Panc1 (cell line): ENCODE results near the gene GNAZ. TPM values are rescaled to one million over a fixed set of nuclear protein-coding genes. Genes with fewer than 3 reads are reported as not detected.

Source experiments
- ATAC-seq: fragments of 200-7000 bp; cut with Tn5 transposase; 2 replicates; pipeline ENCODE4 v1.9.1; 2020; ENCODE audit warnings: mild to moderate bottlenecking, moderate library complexity
- BruUV-seq: library from RNA; stranded (reverse); fragments of 400-500 nt; replicated peaks from 2 replicates; lab custom pipeline; 2021; lab: Mats Ljungman, UMichigan
- CTCF ChIA-PET: fragments of 300-600 bp; sonication (Branson Sonifier 250); formaldehyde crosslinking; loops from one replicate; lab custom pipeline; 2022; ENCODE audit warnings: antibody characterized with exemption; lab: Charles Lee
- POLR2A ChIA-PET: fragments of 300-600 bp; sonication (Branson Sonifier 250); formaldehyde crosslinking; loops from one replicate; lab custom pipeline; 2022; ENCODE audit warnings: antibody characterized with exemption; lab: Charles Lee
- DNase-seq: peaks from one replicate; pipeline ENCODE4 v3.0.0-alpha.2; 2010; ENCODE audit warnings: low read depth, low spot score
- H3K27ac ChIP-seq: 2 replicates; pipeline ENCODE4 v1.5.1; 2011; ENCODE audit warnings: mild to moderate bottlenecking, low read length, inconsistent platforms
- H3K27me3 ChIP-seq: fragments of 200-500 bp; sonication (Bioruptor generic); 2 replicates; pipeline ENCODE4 v1.6.0; 2014; ENCODE audit warnings: low read length, inconsistent platforms; ENCODE audit not compliant: control insufficient read depth, insufficient read depth
- H3K36me3 ChIP-seq: fragments of 200-500 bp; sonication (Bioruptor generic); 2 replicates; pipeline ENCODE4 v1.5.1; 2014; ENCODE audit warnings: inconsistent platforms, mild to moderate bottlenecking, low read length, moderate library complexity; ENCODE audit not compliant: control insufficient read depth, insufficient read depth
- H3K4me1 ChIP-seq: 2 replicates; pipeline ENCODE4 v1.5.1; 2011; ENCODE audit warnings: inconsistent platforms, mild to moderate bottlenecking, low read length, moderate library complexity; ENCODE audit not compliant: control insufficient read depth, insufficient read depth
- H3K4me3 ChIP-seq, 2 experiments: 2 replicates each; pipeline ENCODE4 v1.5.1; 2011 to 2012; ENCODE audit warnings: low read depth in 2 of 2, low read length in 2 of 2, mild to moderate bottlenecking in 2 of 2, inconsistent platforms in 1 of 2, moderate library complexity in 1 of 2
- H3K9me3 ChIP-seq: fragments of 200-500 bp; sonication (Bioruptor generic); 2 replicates; pipeline ENCODE4 v1.5.1; 2014; ENCODE audit warnings: low read depth, mild to moderate bottlenecking, inconsistent platforms, low read length, moderate library complexity; ENCODE audit not compliant: control insufficient read depth, insufficient read depth
- POLR2AphosphoS5 ChIP-seq: IDR thresholded peaks from 2 replicates; pipeline ENCODE4 v1.6.1; 2012; ENCODE audit warnings: mild to moderate bottlenecking, low read depth, low read length, moderate library complexity
- SIN3A ChIP-seq: IDR thresholded peaks from 2 replicates; pipeline ENCODE4 v1.6.1; 2012; ENCODE audit warnings: low read depth, mild to moderate bottlenecking, low read length, moderate library complexity, borderline replicate concordance; ENCODE audit not compliant: insufficient read depth
- TCF7L2 ChIP-seq: IDR thresholded peaks from 2 replicates; pipeline ENCODE4 v1.6.1; 2011; ENCODE audit warnings: mild to moderate bottlenecking, low read depth, low read length, inconsistent platforms
- in situ Hi-C: cut with HindIII; loops from 2 replicates; pipeline ENCODE4 v1.10.0; 2016; ENCODE audit warnings: low sequenced_read_pairs, low pct_unique_long_range_greater_than_20kb
- intact Hi-C: fragments of 100-400 bp; cut with micrococcal nuclease; formaldehyde crosslinking; loops from one replicate; pipeline ENCODE4 v1.10.0; 2022; ENCODE audit not compliant: unreplicated experiment
- total RNA-seq: library from RNA; stranded (reverse); gene quantifications from one replicate; pipeline ENCODE4 v1.2.1, GENCODE V29; 2021; ENCODE audit not compliant: unreplicated experiment
- TF ChIP-seq, protein P1 (sequence below), 2 experiments: IDR thresholded peaks; 2 replicates each; pipeline ENCODE4 v1.6.1; 2011 to 2012; ENCODE audit warnings: low read depth in 2 of 2, control low read depth in 1 of 2, low read length in 1 of 2, mild to moderate bottlenecking in 1 of 2, moderate library complexity in 1 of 2; ENCODE audit not compliant: insufficient read depth in 1 of 2
- TF ChIP-seq, protein P2 (sequence below): fragments of 450-650 bp; IDR thresholded peaks from 2 replicates; pipeline ENCODE4 v1.5.1; 2017; ENCODE audit warnings: mild to moderate bottlenecking

Gene GNAZ
- total RNA-seq, 1 experiment from 2014 or later: 11.9 TPM

DNA sequence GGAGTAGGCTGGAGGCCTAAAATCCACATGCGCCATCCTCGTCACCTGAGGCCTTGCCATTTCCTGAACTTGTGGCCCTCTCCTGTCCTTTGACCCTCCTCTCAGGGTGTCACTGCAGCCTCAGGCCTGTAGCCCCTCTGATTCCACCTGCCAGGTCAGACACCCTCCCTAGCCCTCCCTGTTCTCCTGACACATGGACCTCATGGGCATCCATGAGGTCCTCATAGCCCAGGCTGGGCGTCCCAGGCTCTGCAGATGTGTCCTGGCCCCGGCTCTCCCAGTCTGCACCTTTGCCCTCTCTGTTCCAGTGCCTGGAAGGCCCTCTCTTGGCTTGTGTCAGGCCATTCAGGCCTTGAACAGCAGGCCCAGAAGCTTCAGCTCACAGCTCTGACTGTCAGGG is 90.7 kb downstream of the GNAZ start:
- H3K4me3 ChIP-seq: no peak overlapping the region
- TF ChIP-seq TCF7L2 (no peak), SIN3A (no peak), POLR2AphosphoS5 (no peak)
- TF ChIP-seq, protein P1, sequence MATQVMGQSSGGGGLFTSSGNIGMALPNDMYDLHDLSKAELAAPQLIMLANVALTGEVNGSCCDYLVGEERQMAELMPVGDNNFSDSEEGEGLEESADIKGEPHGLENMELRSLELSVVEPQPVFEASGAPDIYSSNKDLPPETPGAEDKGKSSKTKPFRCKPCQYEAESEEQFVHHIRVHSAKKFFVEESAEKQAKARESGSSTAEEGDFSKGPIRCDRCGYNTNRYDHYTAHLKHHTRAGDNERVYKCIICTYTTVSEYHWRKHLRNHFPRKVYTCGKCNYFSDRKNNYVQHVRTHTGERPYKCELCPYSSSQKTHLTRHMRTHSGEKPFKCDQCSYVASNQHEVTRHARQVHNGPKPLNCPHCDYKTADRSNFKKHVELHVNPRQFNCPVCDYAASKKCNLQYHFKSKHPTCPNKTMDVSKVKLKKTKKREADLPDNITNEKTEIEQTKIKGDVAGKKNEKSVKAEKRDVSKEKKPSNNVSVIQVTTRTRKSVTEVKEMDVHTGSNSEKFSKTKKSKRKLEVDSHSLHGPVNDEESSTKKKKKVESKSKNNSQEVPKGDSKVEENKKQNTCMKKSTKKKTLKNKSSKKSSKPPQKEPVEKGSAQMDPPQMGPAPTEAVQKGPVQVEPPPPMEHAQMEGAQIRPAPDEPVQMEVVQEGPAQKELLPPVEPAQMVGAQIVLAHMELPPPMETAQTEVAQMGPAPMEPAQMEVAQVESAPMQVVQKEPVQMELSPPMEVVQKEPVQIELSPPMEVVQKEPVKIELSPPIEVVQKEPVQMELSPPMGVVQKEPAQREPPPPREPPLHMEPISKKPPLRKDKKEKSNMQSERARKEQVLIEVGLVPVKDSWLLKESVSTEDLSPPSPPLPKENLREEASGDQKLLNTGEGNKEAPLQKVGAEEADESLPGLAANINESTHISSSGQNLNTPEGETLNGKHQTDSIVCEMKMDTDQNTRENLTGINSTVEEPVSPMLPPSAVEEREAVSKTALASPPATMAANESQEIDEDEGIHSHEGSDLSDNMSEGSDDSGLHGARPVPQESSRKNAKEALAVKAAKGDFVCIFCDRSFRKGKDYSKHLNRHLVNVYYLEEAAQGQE (IDR thresholded peaks at IDR 0.05; ENCODE audit: insufficient read depth in 1 of 2, low read depth in 2 of 2, low read length in 1 of 2): no peak
- TF ChIP-seq, protein P2, sequence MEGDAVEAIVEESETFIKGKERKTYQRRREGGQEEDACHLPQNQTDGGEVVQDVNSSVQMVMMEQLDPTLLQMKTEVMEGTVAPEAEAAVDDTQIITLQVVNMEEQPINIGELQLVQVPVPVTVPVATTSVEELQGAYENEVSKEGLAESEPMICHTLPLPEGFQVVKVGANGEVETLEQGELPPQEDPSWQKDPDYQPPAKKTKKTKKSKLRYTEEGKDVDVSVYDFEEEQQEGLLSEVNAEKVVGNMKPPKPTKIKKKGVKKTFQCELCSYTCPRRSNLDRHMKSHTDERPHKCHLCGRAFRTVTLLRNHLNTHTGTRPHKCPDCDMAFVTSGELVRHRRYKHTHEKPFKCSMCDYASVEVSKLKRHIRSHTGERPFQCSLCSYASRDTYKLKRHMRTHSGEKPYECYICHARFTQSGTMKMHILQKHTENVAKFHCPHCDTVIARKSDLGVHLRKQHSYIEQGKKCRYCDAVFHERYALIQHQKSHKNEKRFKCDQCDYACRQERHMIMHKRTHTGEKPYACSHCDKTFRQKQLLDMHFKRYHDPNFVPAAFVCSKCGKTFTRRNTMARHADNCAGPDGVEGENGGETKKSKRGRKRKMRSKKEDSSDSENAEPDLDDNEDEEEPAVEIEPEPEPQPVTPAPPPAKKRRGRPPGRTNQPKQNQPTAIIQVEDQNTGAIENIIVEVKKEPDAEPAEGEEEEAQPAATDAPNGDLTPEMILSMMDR: no peak
- intact Hi-C loops: no loop called here
- no peaks in the 10 kb centered on the region for H3K4me1 ChIP-seq
- BruUV-seq: no TSS peak
- H3K36me3 ChIP-seq: no peaks in the 10 kb centered on the region
- CTCF ChIA-PET: no interaction called here
- no peaks in the 10 kb centered on the region for H3K27me3 ChIP-seq
- H3K27ac ChIP-seq: no peak overlapping the region
- H3K9me3 ChIP-seq: no peaks in the 10 kb centered on the region
- ATAC-seq (no peak), DNase-seq (no peak)
- POLR2A ChIA-PET: no interaction called here
- in situ Hi-C loops: no loop called here

DNA sequence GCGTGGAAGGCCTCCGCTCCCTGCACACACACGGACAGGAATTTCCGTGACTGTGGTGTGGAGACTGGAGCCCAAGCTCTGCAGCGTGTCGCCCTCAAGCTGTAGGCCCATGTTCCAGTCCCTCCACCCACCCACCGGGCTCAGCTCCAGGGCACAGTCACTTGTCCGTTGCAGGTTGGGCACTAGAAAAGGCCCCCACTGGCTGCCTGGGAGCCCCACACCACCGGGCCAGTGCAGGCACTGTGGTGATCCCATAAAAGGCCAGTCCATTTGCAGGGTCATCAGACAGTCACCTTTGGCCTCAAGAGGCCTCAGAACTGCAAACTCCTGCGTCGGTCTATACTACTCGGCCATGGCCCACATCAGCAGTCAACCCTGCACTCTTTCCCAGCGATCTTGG is 91.3 kb downstream of the GNAZ start:
- BruUV-seq: no TSS peak
- TF ChIP-seq POLR2AphosphoS5: no peak
- TF ChIP-seq, protein P2: no peak

More for the DNA sequence above, 91.3 kb downstream of the GNAZ start:
- in situ Hi-C loops (no loop called here), intact Hi-C loops (no loop called here)
- Histone ChIP-seq H3K4me1 (no peaks in the 10 kb centered on the region), H3K27ac (no peak overlapping the region), H3K36me3 (no peaks in the 10 kb centered on the region), H3K4me3 (no peak overlapping the region), H3K9me3 (no peaks in the 10 kb centered on the region), H3K27me3 (no peaks in the 10 kb centered on the region)
- ATAC-seq (no peak), DNase-seq (no peak)
- ChIA-PET CTCF (no interaction called here), POLR2A (no interaction called here)
